Measurements from ENCODE around the gene SLC7A5.
"Not testable (repeated sequence)": the region's sequence is repeated elsewhere in the genome, so short reads cannot be mapped to it uniquely, and the experiment has no call there.

- not testable (repeated sequence) for TF ChIP-seq CTCF (conservative IDR thresholded peaks at IDR 0.05; ENCODE audit: low read length); EZH2phosphoT487 (IDR thresholded peaks at IDR 0.05; ENCODE audit: borderline replicate concordance, low read depth, low read length)
Measured at GRCh38 chr16:87817370-87817769, 51.9 kb downstream of the SLC7A5 start.
